Measurements from ENCODE around the gene NSMF. TPM values are rescaled to one million over a fixed set of nuclear protein-coding genes. Genes with fewer than 3 reads are reported as not detected.

Gene NSMF
- total and polyA plus RNA-seq, 8 donors: 11.7 to 84.9 (median 41.6) TPM

GRCh38 chr9:137463931-137464290 lies 4.8 kb upstream of the NSMF start:
- H3K27me3 ChIP-seq: peaks cover 0 to 4% (median 0%) of the 10 kb centered on the region in 3 donors
- H3K4me3 ChIP-seq: no peak overlapping the region
- H3K27ac ChIP-seq: no peak overlapping the region
- H3K4me1 ChIP-seq: peaks cover 9 to 29% (median 18%) of the 10 kb centered on the region in 4 donors
- H3K9me3 ChIP-seq: no peaks in the 10 kb centered on the region
- 95 to 100% (median 97%) methylated on average over 8 to 18 of the region's 18 CpGs for WGBS, 5 donors
- intact Hi-C loops (cut with DNase I; ENCODE audit: low total_unique reads): no loop called here
- TF ChIP-seq POLR2A (IDR thresholded peaks at IDR 0.05) (no peak), POLR2AphosphoS5 (IDR thresholded peaks at IDR 0.05) (no peak), EP300 (IDR thresholded peaks at IDR 0.05) (no peak), CTCF (IDR thresholded peaks at IDR 0.05) (no peak)
- DNase-seq: peak in 1 of 2 donors; percentile 4
- H3K36me3 ChIP-seq: peaks cover 0 to 29% (median 15%) of the 10 kb centered on the region in 4 donors

- peaks cover 12 to 35% (median 24%) of the 10 kb centered on the region in 4 donors for H3K4me1 ChIP-seq
- no peak overlapping the region for H3K4me3 ChIP-seq
- WGBS, 5 donors: 92 to 94% (median 94%) methylated on average over 9 to 30 of the region's 30 CpGs
- peaks cover 0 to 4% (median 0%) of the 10 kb centered on the region in 3 donors for H3K27me3 ChIP-seq
- TF ChIP-seq POLR2A (IDR thresholded peaks at IDR 0.05) (no peak), CTCF (IDR thresholded peaks at IDR 0.05) (no peak), EP300 (IDR thresholded peaks at IDR 0.05) (no peak), POLR2AphosphoS5 (IDR thresholded peaks at IDR 0.05) (no peak)
- H3K27ac ChIP-seq: no peak overlapping the region
- intact Hi-C loops (cut with DNase I; ENCODE audit: low total_unique reads): no loop called here
- peaks cover 0 to 29% (median 15%) of the 10 kb centered on the region in 4 donors for H3K36me3 ChIP-seq
- DNase-seq: peak in 1 of 2 donors; percentile 2
- H3K9me3 ChIP-seq: no peaks in the 10 kb centered on the region
These were observed 4.1 kb upstream of the NSMF start for GRCh38 chr9:137462986-137463930.

GRCh38 chr9:137462396-137462985 lies 3.4 kb upstream of the NSMF start:
- no peaks in the 10 kb centered on the region for H3K9me3 ChIP-seq
- no peak for TF ChIP-seq POLR2AphosphoS5 (IDR thresholded peaks at IDR 0.05)
- no peak for TF ChIP-seq EP300 (IDR thresholded peaks at IDR 0.05)
- no peak for TF ChIP-seq CTCF (IDR thresholded peaks at IDR 0.05)
- TF ChIP-seq POLR2A (IDR thresholded peaks at IDR 0.05): no peak
- H3K4me1 ChIP-seq: peaks cover 20 to 42% (median 31%) of the 10 kb centered on the region in 4 donors
- H3K27me3 ChIP-seq: peaks cover 0 to 4% (median 0%) of the 10 kb centered on the region in 3 donors
- peak overlapping the region in 1 of 5 donors; percentile 33 for H3K27ac ChIP-seq
- H3K36me3 ChIP-seq: peaks cover 0 to 34% (median 15%) of the 10 kb centered on the region in 4 donors
- peak in 1 of 2 donors; percentile 9 for DNase-seq
- peak overlapping the region in 1 of 4 donors; percentile 32 for H3K4me3 ChIP-seq
- intact Hi-C loops (cut with DNase I; ENCODE audit: low total_unique reads): no loop called here
- 86 to 96% (median 95%) methylated on average over 10 to 25 of the region's 25 CpGs for WGBS, 5 donors

GRCh38 chr9:137461663-137462395 lies 2.7 kb upstream of the NSMF start:
- peaks cover 21 to 49% (median 38%) of the 10 kb centered on the region in 4 donors for H3K4me1 ChIP-seq
- H3K27ac ChIP-seq: peak overlapping the region in 3 of 5 donors; percentile 18 to 55 (median 33)
- TF ChIP-seq POLR2A (IDR thresholded peaks at IDR 0.05) (no peak), EP300 (IDR thresholded peaks at IDR 0.05) (no peak), CTCF (IDR thresholded peaks at IDR 0.05) (no peak), POLR2AphosphoS5 (IDR thresholded peaks at IDR 0.05) (no peak)
- peaks cover 3 to 40% (median 19%) of the 10 kb centered on the region in 4 donors for H3K36me3 ChIP-seq
- intact Hi-C loops (cut with DNase I; ENCODE audit: low total_unique reads): no loop called here
- peak; percentile 66 to 75 for DNase-seq
- H3K27me3 ChIP-seq: peaks cover 0 to 4% (median 0%) of the 10 kb centered on the region in 3 donors
- no peaks in the 10 kb centered on the region for H3K9me3 ChIP-seq
- 60 to 77% (median 73%) methylated on average over 15 to 52 of the region's 52 CpGs for WGBS, 5 donors
- peak overlapping the region in 2 of 4 donors; percentile 7 to 32 for H3K4me3 ChIP-seq

All from stomach (tissue), 9 donors.